GM12878 (cell line): ENCODE data around the gene SPIRE2. TPM values are rescaled to one million over a fixed set of nuclear protein-coding genes. Genes with fewer than 3 reads are reported as not detected.

Experiments
- ATAC-seq: fragments of 200-7000 bp; cut with Tn5 transposase; 3 replicates; pipeline ENCODE4 v1.9.1; 2020; ENCODE audit warnings: mild to moderate bottlenecking, moderate library complexity
- BruUV-seq: library from RNA; stranded (reverse); fragments of 400-500 nt; replicated peaks from 2 replicates; lab custom pipeline; 2021; lab: Mats Ljungman, UMichigan
- CTCF ChIA-PET: fragments of 300-600 bp; sonication (Branson Sonifier 250); formaldehyde crosslinking; extraction: SDS; loops from one replicate; lab custom pipeline; 2021; ENCODE audit warnings: inconsistent platforms; lab: Yijun Ruan, JAX
- POLR2A ChIA-PET: fragments of 350-600 bp; formaldehyde crosslinking; extraction: SDS; loops from one replicate; lab custom pipeline; 2021; ENCODE audit warnings: inconsistent platforms; lab: Charles Lee
- RAD21 ChIA-PET: fragments of 300-600 bp; sonication (Branson Sonifier 250); formaldehyde crosslinking; loops from one replicate; lab custom pipeline; 2023; ENCODE audit warnings: antibody characterized with exemption; ENCODE audit not compliant: unreplicated experiment; lab: Charles Lee
- SMC1A ChIA-PET: fragments of 300-600 bp; sonication (Branson Sonifier 250); formaldehyde crosslinking; loops from one replicate; lab custom pipeline; 2023; ENCODE audit not compliant: unreplicated experiment, uncharacterized antibody; lab: Charles Lee
- DNase-seq: peaks from one replicate; pipeline ENCODE4 v3.0.0-alpha.2; 2011; ENCODE audit warnings: low read depth, low spot score
- FAIRE-seq: peaks from 3 replicates; lab custom pipeline; 2011; peaks lifted over from hg19 to GRCh38; lab: Jason Lieb, UNC
- H2AFZ ChIP-seq: 2 replicates; pipeline ENCODE4 v1.6.0; 2011; ENCODE audit warnings: low read depth, low read length, control low read depth; ENCODE audit not compliant: control insufficient read depth
- H3K27ac ChIP-seq: 2 replicates; pipeline ENCODE4 v1.5.1; 2011; ENCODE audit warnings: control low read depth; ENCODE audit not compliant: control insufficient read depth, insufficient read depth
- H3K27me3 ChIP-seq, 2 experiments: replicated peaks in 1 of 2; 2 replicates each; pipeline versions ENCODE4 v1.6.0 to v1.6.1; 2011; ENCODE audit warnings: low read length in 1 of 2; ENCODE audit not compliant: control insufficient read depth in 2 of 2, insufficient read depth in 2 of 2
- H3K36me3 ChIP-seq, 2 experiments: 2 replicates each; pipeline ENCODE4 v1.5.1; 2011; ENCODE audit warnings: low read length in 1 of 2; ENCODE audit not compliant: control insufficient read depth in 2 of 2, insufficient read depth in 2 of 2
- H3K4me1 ChIP-seq: 2 replicates; pipeline ENCODE4 v1.6.1; 2011; ENCODE audit warnings: mild to moderate bottlenecking, low read length, moderate library complexity, mixed read lengths; ENCODE audit not compliant: control insufficient read depth, insufficient read depth
- H3K4me2 ChIP-seq: 2 replicates; pipeline ENCODE4 v1.6.0; 2011; ENCODE audit warnings: control low read depth; ENCODE audit not compliant: control insufficient read depth, insufficient read depth
- H3K4me3 ChIP-seq: fragments of 200-600 bp; sonication (generic); 2 replicates; pipeline ENCODE4 v1.5.1; 2016
- H3K79me2 ChIP-seq: 2 replicates; pipeline ENCODE4 v1.6.0; 2011; ENCODE audit warnings: low read length; ENCODE audit not compliant: control insufficient read depth, insufficient read depth
- H3K9ac ChIP-seq: 2 replicates; pipeline ENCODE4 v1.8.0; 2011; ENCODE audit warnings: low read length, control low read depth, mixed read lengths; ENCODE audit not compliant: control insufficient read depth, insufficient read depth
- H3K9me3 ChIP-seq: replicated peaks from 3 replicates; pipeline ENCODE4 v1.5.1; 2011; ENCODE audit warnings: mild to moderate bottlenecking, low read length; ENCODE audit not compliant: control insufficient read depth, insufficient read depth
- H4K20me1 ChIP-seq: 2 replicates; pipeline ENCODE4 v1.6.0; 2011; ENCODE audit not compliant: control insufficient read depth, insufficient read depth
- CHD1 ChIP-seq: IDR thresholded peaks from 2 replicates; pipeline ENCODE4 v1.6.1; 2012; ENCODE audit warnings: low read depth, low read length, improper control_type of control experiment
- ETV6 ChIP-seq, 2 experiments: fragments of 450-650 bp in 1 of 2; IDR thresholded peaks in 1 of 2; conservative IDR thresholded peaks in 1 of 2; 2 replicates each; pipeline ENCODE4 v1.6.1; 2014; ENCODE audit warnings: antibody characterized with exemption in 1 of 2, borderline replicate concordance in 1 of 2, low read depth in 1 of 2, mild to moderate bottlenecking in 1 of 2, moderate library complexity in 1 of 2
- HCFC1 ChIP-seq: fragments of 150-350 bp; IDR thresholded peaks from 2 replicates; pipeline ENCODE4 v1.6.1; 2014; ENCODE audit warnings: low read length
- HDAC2 ChIP-seq: fragments of 200-600 bp; sonication (generic); IDR thresholded peaks from 2 replicates; pipeline ENCODE4 v1.6.1; 2017
- IKZF2 ChIP-seq, 2 experiments: fragments of 450-650 bp; IDR thresholded peaks; 2 replicates each; pipeline ENCODE4 v1.6.1; 2017; ENCODE audit warnings: mild to moderate bottlenecking in 2 of 2, moderate library complexity in 2 of 2
- KAT2A ChIP-seq: conservative IDR thresholded peaks from 2 replicates; pipeline ENCODE4 v1.6.1; 2011; ENCODE audit warnings: low read depth, low read length; ENCODE audit not compliant: control insufficient read depth
- SREBF2 ChIP-seq: IDR thresholded peaks from 2 replicates; pipeline ENCODE4 v1.6.1; 2012; ENCODE audit warnings: mild to moderate bottlenecking, low read length
- ZNF24 ChIP-seq: fragments of 450-650 bp; IDR thresholded peaks from 2 replicates; pipeline ENCODE4 v1.6.1; 2017; ENCODE audit warnings: antibody characterized with exemption, mild to moderate bottlenecking
- WGBS: methylation state at CpG from one replicate; pipeline ENCODE4 v1.1.6; 2016; ENCODE audit warnings: low lambda C conversion rate; ENCODE audit not compliant: insufficient replicate concordance, insufficient coverage; ENCODE audit errors: missing lambda C conversion rate; 5-methylcytosine and 5-hydroxymethylcytosine counted together
- in situ Hi-C: fragments of 300-500 bp; cut with MboI; formaldehyde crosslinking; loops from 9 replicates; pipeline ENCODE4 v1.14.3; 2018; ENCODE audit warnings: mixed read lengths
- intact Hi-C: fragments of 100-400 bp; cut with micrococcal nuclease; formaldehyde crosslinking; loops from one replicate; pipeline ENCODE4 v1.14.2; 2022; ENCODE audit not compliant: unreplicated experiment
- polyA plus RNA-seq, 11 experiments: library from polyadenylated mRNA; depleted of rRNA in 4 of 11; unstranded in 6 of 11; stranded (reverse) in 5 of 11; fragments of >200 nt; fragmentation: Nextera tagmentation in 4 of 11; fragmentation: Illumina TruSeq in 1 of 11; extraction: Ambion mirVana in 4 of 11; extraction: Trizol in 1 of 11; gene quantifications; 1 replicate in 1 of 11; 2 replicates in 10 of 11; pipeline versions ENCODE4 v1.2.1 to v1.2.3, GENCODE V29; 2011 to 2016; ENCODE audit warnings: inconsistent platforms in 2 of 11, missing spikeins in 2 of 11, low read depth in 1 of 11
- total RNA-seq, 4 experiments: library from RNA; depleted of rRNA in 3 of 4; stranded (reverse); fragments of >200 nt in 3 of 4; fragmentation: Illumina TruSeq in 1 of 4; extraction: Trizol in 1 of 4; gene quantifications; 2 replicates each; pipeline versions ENCODE4 v1.2.1 to v1.2.3, GENCODE V29; 2013 to 2021
- TF ChIP-seq, protein P1 (sequence below): fragments of 450-650 bp; IDR thresholded peaks from 2 replicates; pipeline ENCODE4 v1.6.1; 2016; ENCODE audit warnings: mild to moderate bottlenecking
- TF ChIP-seq, protein P2 (sequence below): fragments of 450-650 bp; IDR thresholded peaks from 2 replicates; pipeline ENCODE4 v1.6.1; 2014; ENCODE audit warnings: mild to moderate bottlenecking
- TF ChIP-seq, protein P3 (sequence below): fragments of 450-650 bp; IDR thresholded peaks from 2 replicates; pipeline ENCODE4 v1.6.1; 2017; ENCODE audit warnings: mild to moderate bottlenecking, low read depth, inconsistent platforms; ENCODE audit not compliant: poor library complexity, severe bottlenecking
- TF ChIP-seq, protein P4 (sequence below): fragments of 450-650 bp; IDR thresholded peaks from 2 replicates; pipeline ENCODE4 v1.6.1; 2016; ENCODE audit warnings: mild to moderate bottlenecking
- TF ChIP-seq, protein P5 (sequence below): IDR thresholded peaks from 2 replicates; pipeline ENCODE4 v1.6.1; 2012; ENCODE audit warnings: mild to moderate bottlenecking, low read depth, low read length

SPIRE2 gene
- total and polyA plus RNA-seq, 10 of the 15 experiments (the other 5 are each of a cell fraction or from before 2014, with no cell fraction given): 0.03 to 0.64 (median 0.27) TPM; not detected in 1

DNA sequence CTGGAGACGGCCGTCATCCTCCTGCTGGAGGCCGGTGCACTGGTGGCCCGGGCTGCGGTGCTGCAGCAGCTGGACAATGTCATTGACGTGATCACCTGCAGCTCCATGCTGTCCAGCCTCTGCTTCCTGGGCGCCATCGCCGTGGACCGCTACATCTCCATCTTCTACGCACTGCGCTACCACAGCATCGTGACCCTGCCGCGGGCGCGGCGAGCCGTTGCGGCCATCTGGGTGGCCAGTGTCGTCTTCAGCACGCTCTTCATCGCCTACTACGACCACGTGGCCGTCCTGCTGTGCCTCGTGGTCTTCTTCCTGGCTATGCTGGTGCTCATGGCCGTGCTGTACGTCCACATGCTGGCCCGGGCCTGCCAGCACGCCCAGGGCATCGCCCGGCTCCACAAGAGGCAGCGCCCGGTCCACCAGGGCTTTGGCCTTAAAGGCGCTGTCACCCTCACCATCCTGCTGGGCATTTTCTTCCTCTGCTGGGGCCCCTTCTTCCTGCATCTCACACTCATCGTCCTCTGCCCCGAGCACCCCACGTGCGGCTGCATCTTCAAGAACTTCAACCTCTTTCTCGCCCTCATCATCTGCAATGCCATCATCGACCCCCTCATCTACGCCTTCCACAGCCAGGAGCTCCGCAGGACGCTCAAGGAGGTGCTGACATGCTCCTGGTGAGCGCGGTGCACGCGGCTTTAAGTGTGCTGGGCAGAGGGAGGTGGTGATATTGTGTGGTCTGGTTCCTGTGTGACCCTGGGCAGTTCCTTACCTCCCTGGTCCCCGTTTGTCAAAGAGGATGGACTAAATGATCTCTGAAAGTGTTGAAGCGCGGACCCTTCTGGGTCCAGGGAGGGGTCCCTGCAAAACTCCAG lies 91.5 kb downstream of the SPIRE2 start:
- 81% methylated on average over 52 of the region's 52 CpGs for WGBS
- Histone ChIP-seq H3K27me3 (peaks cover 13 to 14% of the 10 kb centered on the region in 2 experiments), H3K27ac (no peak overlapping the region), H3K79me2 (no peaks in the 10 kb centered on the region), H3K4me2 (no peak overlapping the region), H3K9me3 (no peaks in the 10 kb centered on the region), H2AFZ (no peak overlapping the region), H3K36me3 (no peaks in the 10 kb centered on the region), H3K4me1 (peaks cover 11% of the 10 kb centered on the region), H3K9ac (no peak overlapping the region), H3K4me3 (no peak overlapping the region), H4K20me1 (no peaks in the 10 kb centered on the region)
- no peak for FAIRE-seq
- no TSS peak for BruUV-seq
- no peak for DNase-seq
- intact Hi-C loops (loop anchor here (10.0 kb wide), 1 partner anchor 215 kb away; the partner anchor contains the start of gene SPATA2L), in situ Hi-C loops (no loop called here)
- ChIA-PET CTCF (interaction anchor here (3.1 kb wide), 1 partner anchor 10 kb away, joined by 15 read pairs; no protein-coding TSS in a partner anchor), SMC1A (no interaction called here), RAD21 (no interaction called here), POLR2A (interaction anchor here (0.6 to 1.3 kb wide), 2 partner anchors 46 to 79 kb away, joined by 3 to 4 read pairs; partner anchors contain the start of gene TCF25)
- no peak for ATAC-seq
- TF ChIP-seq, protein P1, sequence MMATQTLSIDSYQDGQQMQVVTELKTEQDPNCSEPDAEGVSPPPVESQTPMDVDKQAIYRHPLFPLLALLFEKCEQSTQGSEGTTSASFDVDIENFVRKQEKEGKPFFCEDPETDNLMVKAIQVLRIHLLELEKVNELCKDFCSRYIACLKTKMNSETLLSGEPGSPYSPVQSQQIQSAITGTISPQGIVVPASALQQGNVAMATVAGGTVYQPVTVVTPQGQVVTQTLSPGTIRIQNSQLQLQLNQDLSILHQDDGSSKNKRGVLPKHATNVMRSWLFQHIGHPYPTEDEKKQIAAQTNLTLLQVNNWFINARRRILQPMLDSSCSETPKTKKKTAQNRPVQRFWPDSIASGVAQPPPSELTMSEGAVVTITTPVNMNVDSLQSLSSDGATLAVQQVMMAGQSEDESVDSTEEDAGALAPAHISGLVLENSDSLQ: no peak
- TF ChIP-seq HCFC1: no peak
- TF ChIP-seq, protein P2, sequence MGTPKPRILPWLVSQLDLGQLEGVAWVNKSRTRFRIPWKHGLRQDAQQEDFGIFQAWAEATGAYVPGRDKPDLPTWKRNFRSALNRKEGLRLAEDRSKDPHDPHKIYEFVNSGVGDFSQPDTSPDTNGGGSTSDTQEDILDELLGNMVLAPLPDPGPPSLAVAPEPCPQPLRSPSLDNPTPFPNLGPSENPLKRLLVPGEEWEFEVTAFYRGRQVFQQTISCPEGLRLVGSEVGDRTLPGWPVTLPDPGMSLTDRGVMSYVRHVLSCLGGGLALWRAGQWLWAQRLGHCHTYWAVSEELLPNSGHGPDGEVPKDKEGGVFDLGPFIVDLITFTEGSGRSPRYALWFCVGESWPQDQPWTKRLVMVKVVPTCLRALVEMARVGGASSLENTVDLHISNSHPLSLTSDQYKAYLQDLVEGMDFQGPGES: no peak
- TF ChIP-seq, protein P3, sequence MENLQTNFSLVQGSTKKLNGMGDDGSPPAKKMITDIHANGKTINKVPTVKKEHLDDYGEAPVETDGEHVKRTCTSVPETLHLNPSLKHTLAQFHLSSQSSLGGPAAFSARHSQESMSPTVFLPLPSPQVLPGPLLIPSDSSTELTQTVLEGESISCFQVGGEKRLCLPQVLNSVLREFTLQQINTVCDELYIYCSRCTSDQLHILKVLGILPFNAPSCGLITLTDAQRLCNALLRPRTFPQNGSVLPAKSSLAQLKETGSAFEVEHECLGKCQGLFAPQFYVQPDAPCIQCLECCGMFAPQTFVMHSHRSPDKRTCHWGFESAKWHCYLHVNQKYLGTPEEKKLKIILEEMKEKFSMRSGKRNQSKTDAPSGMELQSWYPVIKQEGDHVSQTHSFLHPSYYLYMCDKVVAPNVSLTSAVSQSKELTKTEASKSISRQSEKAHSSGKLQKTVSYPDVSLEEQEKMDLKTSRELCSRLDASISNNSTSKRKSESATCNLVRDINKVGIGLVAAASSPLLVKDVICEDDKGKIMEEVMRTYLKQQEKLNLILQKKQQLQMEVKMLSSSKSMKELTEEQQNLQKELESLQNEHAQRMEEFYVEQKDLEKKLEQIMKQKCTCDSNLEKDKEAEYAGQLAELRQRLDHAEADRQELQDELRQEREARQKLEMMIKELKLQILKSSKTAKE: no peak
- no peak for TF ChIP-seq CHD1
- TF ChIP-seq SREBF2: no peak
- no peak for TF ChIP-seq ETV6 (conservative IDR thresholded peaks at IDR 0.05 in 1 of 2, IDR thresholded peaks at IDR 0.05 in 1 of 2; ENCODE audit: borderline replicate concordance in 1 of 2, low read depth in 1 of 2)
- TF ChIP-seq IKZF2 (IDR thresholded peaks at IDR 0.05): no peak
- no peak for TF ChIP-seq KAT2A
- TF ChIP-seq, protein P4, sequence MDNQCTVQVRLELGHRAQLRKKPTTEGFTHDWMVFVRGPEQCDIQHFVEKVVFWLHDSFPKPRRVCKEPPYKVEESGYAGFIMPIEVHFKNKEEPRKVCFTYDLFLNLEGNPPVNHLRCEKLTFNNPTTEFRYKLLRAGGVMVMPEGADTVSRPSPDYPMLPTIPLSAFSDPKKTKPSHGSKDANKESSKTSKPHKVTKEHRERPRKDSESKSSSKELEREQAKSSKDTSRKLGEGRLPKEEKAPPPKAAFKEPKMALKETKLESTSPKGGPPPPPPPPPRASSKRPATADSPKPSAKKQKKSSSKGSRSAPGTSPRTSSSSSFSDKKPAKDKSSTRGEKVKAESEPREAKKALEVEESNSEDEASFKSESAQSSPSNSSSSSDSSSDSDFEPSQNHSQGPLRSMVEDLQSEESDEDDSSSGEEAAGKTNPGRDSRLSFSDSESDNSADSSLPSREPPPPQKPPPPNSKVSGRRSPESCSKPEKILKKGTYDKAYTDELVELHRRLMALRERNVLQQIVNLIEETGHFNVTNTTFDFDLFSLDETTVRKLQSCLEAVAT: no peak
- TF ChIP-seq, protein P5, sequence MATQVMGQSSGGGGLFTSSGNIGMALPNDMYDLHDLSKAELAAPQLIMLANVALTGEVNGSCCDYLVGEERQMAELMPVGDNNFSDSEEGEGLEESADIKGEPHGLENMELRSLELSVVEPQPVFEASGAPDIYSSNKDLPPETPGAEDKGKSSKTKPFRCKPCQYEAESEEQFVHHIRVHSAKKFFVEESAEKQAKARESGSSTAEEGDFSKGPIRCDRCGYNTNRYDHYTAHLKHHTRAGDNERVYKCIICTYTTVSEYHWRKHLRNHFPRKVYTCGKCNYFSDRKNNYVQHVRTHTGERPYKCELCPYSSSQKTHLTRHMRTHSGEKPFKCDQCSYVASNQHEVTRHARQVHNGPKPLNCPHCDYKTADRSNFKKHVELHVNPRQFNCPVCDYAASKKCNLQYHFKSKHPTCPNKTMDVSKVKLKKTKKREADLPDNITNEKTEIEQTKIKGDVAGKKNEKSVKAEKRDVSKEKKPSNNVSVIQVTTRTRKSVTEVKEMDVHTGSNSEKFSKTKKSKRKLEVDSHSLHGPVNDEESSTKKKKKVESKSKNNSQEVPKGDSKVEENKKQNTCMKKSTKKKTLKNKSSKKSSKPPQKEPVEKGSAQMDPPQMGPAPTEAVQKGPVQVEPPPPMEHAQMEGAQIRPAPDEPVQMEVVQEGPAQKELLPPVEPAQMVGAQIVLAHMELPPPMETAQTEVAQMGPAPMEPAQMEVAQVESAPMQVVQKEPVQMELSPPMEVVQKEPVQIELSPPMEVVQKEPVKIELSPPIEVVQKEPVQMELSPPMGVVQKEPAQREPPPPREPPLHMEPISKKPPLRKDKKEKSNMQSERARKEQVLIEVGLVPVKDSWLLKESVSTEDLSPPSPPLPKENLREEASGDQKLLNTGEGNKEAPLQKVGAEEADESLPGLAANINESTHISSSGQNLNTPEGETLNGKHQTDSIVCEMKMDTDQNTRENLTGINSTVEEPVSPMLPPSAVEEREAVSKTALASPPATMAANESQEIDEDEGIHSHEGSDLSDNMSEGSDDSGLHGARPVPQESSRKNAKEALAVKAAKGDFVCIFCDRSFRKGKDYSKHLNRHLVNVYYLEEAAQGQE: no peak
- TF ChIP-seq HDAC2: no peak
- no peak for TF ChIP-seq ZNF24
